ENCODE measurements around the gene TMEM237.

TMEM237 gene

GRCh38 chr2:201661366-201661765 is 18.1 kb upstream of the TMEM237 start:
- Histone ChIP-seq H3K4me1 (ENCODE audit: control insufficient read depth, low read depth, low read length) (no peaks in the 10 kb centered on the region), H3K23ac (ENCODE audit: low read length) (no peak overlapping the region), H2AK5ac (ENCODE audit: low read length) (no peak overlapping the region), H4K8ac (ENCODE audit: low read depth, low read length) (no peak overlapping the region), H3K4ac (ENCODE audit: low read depth, low read length) (no peak overlapping the region), H2BK5ac (ENCODE audit: low read length) (no peak overlapping the region), H2BK15ac (replicated peaks; ENCODE audit: low read depth) (no peak overlapping the region), H4K5ac (ENCODE audit: low read length) (no peak overlapping the region), H3K79me1 (ENCODE audit: low read length) (no peaks in the 10 kb centered on the region), H3K56ac (ENCODE audit: low read length) (no peak overlapping the region), H3K27ac (ENCODE audit: low read depth, low read length) (no peak overlapping the region), H3K4me2 (ENCODE audit: low read length) (no peak overlapping the region), H2BK120ac (ENCODE audit: low read depth, low read length) (no peak overlapping the region), H3K9ac (ENCODE audit: low read length) (no peak overlapping the region), H3K4me3 (ENCODE audit: low read length) (no peak overlapping the region), H3K27me3 (ENCODE audit: insufficient read depth, low read length, poor library complexity) (no peaks in the 10 kb centered on the region), H3K18ac (ENCODE audit: low read length) (no peak overlapping the region), H3K79me2 (ENCODE audit: control insufficient read depth, insufficient read depth, low read length) (no peaks in the 10 kb centered on the region), H3K36me3 (ENCODE audit: control insufficient read depth, insufficient read depth, low read length) (no peaks in the 10 kb centered on the region)
- DNase-seq = no peak
- whole genome bisulfite sequencing (ENCODE audit: extremely low coverage, insufficient coverage, low lambda C conversion rate) = no CpG with 5 or more reads among the region's 5 CpGs

- Histone ChIP-seq H3K79me2 (ENCODE audit: control insufficient read depth, insufficient read depth, low read length) (no peaks in the 10 kb centered on the region), H3K4me1 (ENCODE audit: control insufficient read depth, low read depth, low read length) (no peaks in the 10 kb centered on the region), H2AK5ac (ENCODE audit: low read length) (no peak overlapping the region), H3K36me3 (ENCODE audit: control insufficient read depth, insufficient read depth, low read length) (no peaks in the 10 kb centered on the region), H2BK5ac (ENCODE audit: low read length) (no peak overlapping the region), H3K4me2 (ENCODE audit: low read length) (no peak overlapping the region), H3K27ac (ENCODE audit: low read depth, low read length) (no peak overlapping the region), H2BK15ac (replicated peaks; ENCODE audit: low read depth) (no peak overlapping the region), H3K27me3 (ENCODE audit: insufficient read depth, low read length, poor library complexity) (no peaks in the 10 kb centered on the region), H3K56ac (ENCODE audit: low read length) (no peak overlapping the region), H4K5ac (ENCODE audit: low read length) (no peak overlapping the region), H3K79me1 (ENCODE audit: low read length) (no peaks in the 10 kb centered on the region), H4K8ac (ENCODE audit: low read depth, low read length) (no peak overlapping the region), H3K9ac (ENCODE audit: low read length) (no peak overlapping the region), H3K18ac (ENCODE audit: low read length) (no peak overlapping the region), H3K4ac (ENCODE audit: low read depth, low read length) (no peak overlapping the region), H3K23ac (ENCODE audit: low read length) (no peak overlapping the region), H3K4me3 (ENCODE audit: low read length) (no peak overlapping the region), H2BK120ac (ENCODE audit: low read depth, low read length) (no peak overlapping the region)
- no peak for DNase-seq
- WGBS (ENCODE audit: extremely low coverage, insufficient coverage, low lambda C conversion rate) = no CpG with 5 or more reads among the region's 5 CpGs
Observed at GRCh38 chr2:201660293-201660895, 17.1 kb upstream of the TMEM237 start.

GRCh38 chr2:201656740-201657139 is 13.4 kb upstream of the TMEM237 start:
- Histone ChIP-seq H2BK120ac (ENCODE audit: low read depth, low read length) (no peak overlapping the region), H2AK5ac (ENCODE audit: low read length) (no peak overlapping the region), H3K79me2 (ENCODE audit: control insufficient read depth, insufficient read depth, low read length) (no peaks in the 10 kb centered on the region), H3K36me3 (ENCODE audit: control insufficient read depth, insufficient read depth, low read length) (no peaks in the 10 kb centered on the region), H3K79me1 (ENCODE audit: low read length) (no peaks in the 10 kb centered on the region), H3K9ac (ENCODE audit: low read length) (no peak overlapping the region), H4K5ac (ENCODE audit: low read length) (no peak overlapping the region), H4K8ac (ENCODE audit: low read depth, low read length) (no peak overlapping the region), H3K4me3 (ENCODE audit: low read length) (no peak overlapping the region), H3K56ac (ENCODE audit: low read length) (no peak overlapping the region), H3K27ac (ENCODE audit: low read depth, low read length) (no peak overlapping the region), H3K4me2 (ENCODE audit: low read length) (no peak overlapping the region), H3K18ac (ENCODE audit: low read length) (no peak overlapping the region), H3K27me3 (ENCODE audit: insufficient read depth, low read length, poor library complexity) (no peaks in the 10 kb centered on the region), H2BK15ac (replicated peaks; ENCODE audit: low read depth) (no peak overlapping the region), H3K23ac (ENCODE audit: low read length) (no peak overlapping the region), H3K4ac (ENCODE audit: low read depth, low read length) (no peak overlapping the region), H2BK5ac (ENCODE audit: low read length) (no peak overlapping the region), H3K4me1 (ENCODE audit: control insufficient read depth, low read depth, low read length) (no peaks in the 10 kb centered on the region)
- WGBS (ENCODE audit: extremely low coverage, insufficient coverage, low lambda C conversion rate) = no CpG with 5 or more reads among the region's 5 CpGs
- DNase-seq = peak; percentile 53

GRCh38 chr2:201656102-201656501 is 12.8 kb upstream of the TMEM237 start:
- Histone ChIP-seq H3K18ac (ENCODE audit: low read length) (no peak overlapping the region), H3K27ac (ENCODE audit: low read depth, low read length) (no peak overlapping the region), H2AK5ac (ENCODE audit: low read length) (no peak overlapping the region), H3K4ac (ENCODE audit: low read depth, low read length) (no peak overlapping the region), H3K36me3 (ENCODE audit: control insufficient read depth, insufficient read depth, low read length) (no peaks in the 10 kb centered on the region), H4K5ac (ENCODE audit: low read length) (no peak overlapping the region), H3K79me2 (ENCODE audit: control insufficient read depth, insufficient read depth, low read length) (no peaks in the 10 kb centered on the region), H3K4me2 (ENCODE audit: low read length) (no peak overlapping the region), H3K27me3 (ENCODE audit: insufficient read depth, low read length, poor library complexity) (no peaks in the 10 kb centered on the region), H3K4me3 (ENCODE audit: low read length) (no peak overlapping the region), H3K56ac (ENCODE audit: low read length) (no peak overlapping the region), H2BK5ac (ENCODE audit: low read length) (no peak overlapping the region), H2BK120ac (ENCODE audit: low read depth, low read length) (no peak overlapping the region), H3K79me1 (ENCODE audit: low read length) (no peaks in the 10 kb centered on the region), H2BK15ac (replicated peaks; ENCODE audit: low read depth) (no peak overlapping the region), H3K9ac (ENCODE audit: low read length) (no peak overlapping the region), H3K23ac (ENCODE audit: low read length) (no peak overlapping the region), H3K4me1 (ENCODE audit: control insufficient read depth, low read depth, low read length) (no peaks in the 10 kb centered on the region), H4K8ac (ENCODE audit: low read depth, low read length) (no peak overlapping the region)
- WGBS (ENCODE audit: extremely low coverage, insufficient coverage, low lambda C conversion rate) = no CpG with 5 or more reads among the region's 11 CpGs
- no peak for DNase-seq

- Histone ChIP-seq H2BK120ac (ENCODE audit: low read depth, low read length) (no peak overlapping the region), H2BK15ac (replicated peaks; ENCODE audit: low read depth) (no peak overlapping the region), H3K4me2 (ENCODE audit: low read length) (no peak overlapping the region), H3K18ac (ENCODE audit: low read length) (no peak overlapping the region), H4K5ac (ENCODE audit: low read length) (no peak overlapping the region), H2BK5ac (ENCODE audit: low read length) (no peak overlapping the region), H3K27ac (ENCODE audit: low read depth, low read length) (no peak overlapping the region), H3K56ac (ENCODE audit: low read length) (no peak overlapping the region), H3K23ac (ENCODE audit: low read length) (no peak overlapping the region), H3K4ac (ENCODE audit: low read depth, low read length) (no peak overlapping the region), H3K79me1 (ENCODE audit: low read length) (no peaks in the 10 kb centered on the region), H3K36me3 (ENCODE audit: control insufficient read depth, insufficient read depth, low read length) (no peaks in the 10 kb centered on the region), H3K4me3 (ENCODE audit: low read length) (no peak overlapping the region), H3K79me2 (ENCODE audit: control insufficient read depth, insufficient read depth, low read length) (no peaks in the 10 kb centered on the region), H3K4me1 (ENCODE audit: control insufficient read depth, low read depth, low read length) (no peaks in the 10 kb centered on the region), H2AK5ac (ENCODE audit: low read length) (no peak overlapping the region), H4K8ac (ENCODE audit: low read depth, low read length) (no peak overlapping the region), H3K27me3 (ENCODE audit: insufficient read depth, low read length, poor library complexity) (no peaks in the 10 kb centered on the region), H3K9ac (ENCODE audit: low read length) (no peak overlapping the region)
- no CpG with 5 or more reads among the region's 5 CpGs for WGBS (ENCODE audit: extremely low coverage, insufficient coverage, low lambda C conversion rate)
- DNase-seq = no peak
Observed at GRCh38 chr2:201654616-201655384, 11.5 kb upstream of the TMEM237 start.

Data from mesendoderm (in vitro differentiated cells).